HCT116 (cell line): Measurements from ENCODE around the gene JAM3. TPM values are rescaled to one million over a fixed set of nuclear protein-coding genes. Genes with fewer than 3 reads are reported as not detected.

Experiments used
- ATAC-seq: fragments of 200-7000 bp; cut with Tn5 transposase; 2 replicates; pipeline ENCODE4 v1.9.1; 2020; ENCODE audit warnings: mild to moderate bottlenecking, moderate library complexity
- BruUV-seq: library from RNA; stranded (reverse); fragments of 400-500 nt; replicated peaks from 2 replicates; lab custom pipeline; 2021; lab: Mats Ljungman, UMichigan
- CTCF ChIA-PET: fragments of 300-600 bp; sonication (Branson Sonifier 250); formaldehyde crosslinking; loops from one replicate; lab custom pipeline; 2021; ENCODE audit warnings: antibody characterized with exemption; lab: Charles Lee
- POLR2A ChIA-PET: fragments of 300-600, 350-600 bp; sonication (Branson Sonifier 250); formaldehyde crosslinking; loops from one replicate; lab custom pipeline; 2021; ENCODE audit warnings: antibody characterized with exemption; lab: Charles Lee
- RAD21 ChIA-PET, 2 experiments: fragments of 300-600 bp; sonication (Branson Sonifier 250); formaldehyde crosslinking; loops; one replicate each; lab custom pipeline; 2023; ENCODE audit warnings: low total read pairs in 2 of 2; ENCODE audit not compliant: uncharacterized antibody in 2 of 2, unreplicated experiment in 2 of 2, low non-redundant PET in 1 of 2; lab: Charles Lee
- DNase-seq: peaks from one replicate; pipeline ENCODE4 v3.0.0-alpha.2; 2010; ENCODE audit warnings: low read depth, low spot score
- H2AFZ ChIP-seq: fragments of 200-600 bp; shearing (Covaris generic), sonication (generic); 2 replicates; pipeline ENCODE4 v1.6.1; 2017; ENCODE audit warnings: low read depth, mixed run types, mixed read lengths, antibody characterized with exemption, low read length; ENCODE audit not compliant: poor library complexity, severe bottlenecking
- H3K27ac ChIP-seq: 2 replicates; pipeline ENCODE4 v1.5.1; 2012; ENCODE audit warnings: low read depth, low read length
- H3K27me3 ChIP-seq: fragments of 200-600 bp; sonication (generic); 2 replicates; pipeline ENCODE4 v1.6.1; 2016; ENCODE audit warnings: mixed run types, low read length, mixed read lengths; ENCODE audit not compliant: insufficient read depth
- H3K36me3 ChIP-seq, 2 experiments: fragments of 200-500 bp in 1 of 2; fragments of 200-600 bp in 1 of 2; sonication (Bioruptor generic) in 1 of 2; sonication (generic) in 1 of 2; 2 replicates each; pipeline versions ENCODE4 v1.5.1 to v1.6.1; 2014 to 2016; ENCODE audit warnings: low read length in 2 of 2, inconsistent platforms in 1 of 2, mixed read lengths in 1 of 2, mixed run types in 1 of 2; ENCODE audit not compliant: insufficient read depth in 2 of 2, control insufficient read depth in 1 of 2
- H3K4me1 ChIP-seq, 2 experiments: fragments of 200-600 bp in 1 of 2; sonication (generic) in 1 of 2; 2 replicates each; pipeline versions ENCODE4 v1.5.1 to v1.6.1; 2012 to 2017; ENCODE audit warnings: low read length in 2 of 2, inconsistent platforms in 1 of 2, mild to moderate bottlenecking in 1 of 2, mixed read lengths in 1 of 2, mixed run types in 1 of 2, moderate library complexity in 1 of 2; ENCODE audit not compliant: insufficient read depth in 2 of 2, control insufficient read depth in 1 of 2
- H3K4me2 ChIP-seq: fragments of 200-600 bp; sonication (generic); 2 replicates; pipeline ENCODE4 v1.6.1; 2017; ENCODE audit warnings: mixed run types, low read length, mixed read lengths
- H3K4me3 ChIP-seq, 2 experiments: fragments of 200-600 bp in 1 of 2; sonication (generic) in 1 of 2; replicated peaks in 1 of 2; 2 replicates each; pipeline ENCODE4 v1.5.1; 2011 to 2016; ENCODE audit warnings: low read length in 2 of 2, control low read depth in 1 of 2, low read depth in 1 of 2, mild to moderate bottlenecking in 1 of 2, mixed read lengths in 1 of 2, mixed run types in 1 of 2
- H3K79me2 ChIP-seq: fragments of 200-600 bp; sonication (generic); 2 replicates; pipeline ENCODE4 v1.6.1; 2017; ENCODE audit warnings: mild to moderate bottlenecking, mixed run types, low read length, moderate library complexity, mixed read lengths; ENCODE audit not compliant: insufficient read depth
- H3K9ac ChIP-seq: fragments of 200-600 bp; sonication (generic); 2 replicates; pipeline ENCODE4 v1.6.1; 2016; ENCODE audit warnings: low read length, mixed read lengths
- H3K9me2 ChIP-seq: fragments of 200-600 bp; sonication (generic), shearing (Covaris generic); 2 replicates; pipeline ENCODE4 v1.6.1; 2017; ENCODE audit warnings: mixed run types, mild to moderate bottlenecking, moderate library complexity; ENCODE audit not compliant: insufficient read depth
- H3K9me3 ChIP-seq, 2 experiments: fragments of 200-500 bp in 1 of 2; fragments of 200-600 bp in 1 of 2; sonication (Bioruptor generic) in 1 of 2; sonication (generic) in 1 of 2; 2 replicates each; pipeline ENCODE4 v1.6.1; 2014 to 2017; ENCODE audit warnings: low read length in 2 of 2, mixed read lengths in 2 of 2, inconsistent platforms in 1 of 2, low read depth in 1 of 2, mild to moderate bottlenecking in 1 of 2, mixed run types in 1 of 2, moderate library complexity in 1 of 2; ENCODE audit not compliant: control insufficient read depth in 1 of 2, insufficient read depth in 1 of 2
- H4K20me1 ChIP-seq: fragments of 200-600 bp; sonication (generic), shearing (Covaris generic); 2 replicates; pipeline ENCODE4 v1.6.1; 2017; ENCODE audit warnings: mixed run types, mild to moderate bottlenecking, moderate library complexity; ENCODE audit not compliant: insufficient read depth
- CBX3 ChIP-seq: IDR thresholded peaks from 2 replicates; pipeline ENCODE4 v1.6.1; 2012; ENCODE audit warnings: low read depth
- CEBPB ChIP-seq: IDR thresholded peaks from 2 replicates; pipeline ENCODE4 v1.6.1; 2012; ENCODE audit warnings: low read depth
- EGR1 ChIP-seq: IDR thresholded peaks from 2 replicates; pipeline ENCODE4 v1.6.1; 2012; ENCODE audit warnings: low read depth
- EZH2phosphoT487 ChIP-seq: fragments of 200-600 bp; IDR thresholded peaks from 2 replicates; pipeline ENCODE4 v1.6.1; 2018; ENCODE audit warnings: antibody characterized with exemption, borderline replicate concordance
- POLR2A ChIP-seq: IDR thresholded peaks from 2 replicates; pipeline ENCODE4 v1.7.0; 2011; ENCODE audit warnings: borderline replicate concordance; ENCODE audit not compliant: insufficient read depth, insufficient read length; ENCODE audit errors: extremely low read depth
- POLR2AphosphoS5 ChIP-seq: IDR thresholded peaks from 2 replicates; pipeline ENCODE4 v1.6.1; 2011; ENCODE audit warnings: mild to moderate bottlenecking, low read depth, low read length, moderate library complexity
- RAD21 ChIP-seq: IDR thresholded peaks from 2 replicates; pipeline ENCODE4 v1.6.1; 2012; ENCODE audit warnings: low read depth, mild to moderate bottlenecking
- REST ChIP-seq: IDR thresholded peaks from 2 replicates; pipeline ENCODE4 v1.6.1; 2012; ENCODE audit warnings: low read depth
- SIN3A ChIP-seq: IDR thresholded peaks from 2 replicates; pipeline ENCODE4 v1.6.1; 2012; ENCODE audit warnings: low read depth
- SRF ChIP-seq: IDR thresholded peaks from 2 replicates; pipeline ENCODE4 v1.6.1; 2012; ENCODE audit warnings: low read depth
- TCF7L2 ChIP-seq: IDR thresholded peaks from 2 replicates; pipeline ENCODE4 v1.7.0; 2011; ENCODE audit warnings: borderline replicate concordance, inconsistent platforms; ENCODE audit not compliant: insufficient read depth, insufficient read length; ENCODE audit errors: extremely low read depth
- YY1 ChIP-seq: IDR thresholded peaks from 2 replicates; pipeline ENCODE4 v1.6.1; 2011; ENCODE audit warnings: low read length, low read depth, moderate library complexity, mild to moderate bottlenecking; ENCODE audit not compliant: insufficient replicate concordance; ENCODE audit errors: extremely low read depth
- ZBTB33 ChIP-seq: IDR thresholded peaks from 2 replicates; pipeline ENCODE4 v1.6.1; 2011; ENCODE audit warnings: mild to moderate bottlenecking, low read length, moderate library complexity; ENCODE audit not compliant: insufficient replicate concordance; ENCODE audit errors: extremely low read depth
- ZFX ChIP-seq: fragments of 450-650 bp; IDR thresholded peaks from 2 replicates; pipeline ENCODE4 v1.6.1; 2017
- ZNF274 ChIP-seq: fragments of 200-500 bp; sonication (Bioruptor generic); IDR thresholded peaks from 2 replicates; pipeline ENCODE4 v1.6.1; 2014; ENCODE audit warnings: mild to moderate bottlenecking, low read depth, low read length, inconsistent platforms
- intact Hi-C: fragments of 100-400 bp; cut with micrococcal nuclease; formaldehyde crosslinking; loops from 2 replicates; pipeline ENCODE4 v1.10.0; 2022
- total RNA-seq: library from RNA; stranded (reverse); gene quantifications from one replicate; pipeline ENCODE4 v1.2.1, GENCODE V29; 2021; ENCODE audit not compliant: unreplicated experiment

JAM3 gene
- total RNA-seq, 1 experiment from 2014 or later = 0.25 TPM

- TF ChIP-seq ZBTB33 (no peak), EZH2phosphoT487 (no peak), EGR1 (no peak), YY1 (no peak), ZNF274 (no peak), POLR2A (no peak), SRF (no peak), CBX3 (no peak), POLR2AphosphoS5 (no peak)
Observed at GRCh38 chr11:134032501-134033091, 36.3 kb upstream of the JAM3 start (continued).

GRCh38 chr11:134033276-134033675, 35.6 kb upstream of the JAM3 start:
- Histone ChIP-seq H4K20me1 (no peaks in the 10 kb centered on the region), H3K4me3 (no peak overlapping the region), H3K27me3 (peaks cover 24% of the 10 kb centered on the region), H3K9ac (no peak overlapping the region), H3K4me2 (no peak overlapping the region), H3K36me3 (no peaks in the 10 kb centered on the region), H2AFZ (no peak overlapping the region), H3K9me3 (no peaks in the 10 kb centered on the region), H3K79me2 (no peaks in the 10 kb centered on the region), H3K4me1 (peaks cover 4 to 10% of the 10 kb centered on the region in 2 experiments; a peak in 2 of 4 replicates), H3K27ac (no peak overlapping the region), H3K9me2 (no peaks in the 10 kb centered on the region)
- ChIA-PET POLR2A (no interaction called here), RAD21 (no interaction called here), CTCF (no interaction called here)
- intact Hi-C loops = loop anchor here (10.0 kb wide), 1 partner anchor 192 kb away; the partner anchor contains the start of genes NCAPD3 and VPS26B
- BruUV-seq = no TSS peak
- DNase-seq (no peak), ATAC-seq (no peak)
- no peak for TF ChIP-seq ZBTB33
- TF ChIP-seq SIN3A = no peak
- no peak for TF ChIP-seq CEBPB
- TF ChIP-seq ZFX = no peak
- TF ChIP-seq TCF7L2 = no peak
- no peak for TF ChIP-seq REST
- TF ChIP-seq POLR2A = no peak
- TF ChIP-seq RAD21 = no peak
- no peak for TF ChIP-seq EZH2phosphoT487
